HG03575 (cell line): ENCODE results near the gene KLHDC9.
"Not testable (repeated sequence)": the region's sequence is repeated elsewhere in the genome, so short reads cannot be mapped to it uniquely, and the experiment has no call there.

Source experiments
- ATAC-seq: cut with Tn5 transposase; IDR thresholded peaks from one replicate; pipeline ENCODE4 v1.9.1; 2021; ENCODE audit not compliant: unreplicated experiment, insufficient number of reproducible peaks, low FRiP score; ENCODE audit errors: extremely low read depth

The KLHDC9 gene

DNA sequence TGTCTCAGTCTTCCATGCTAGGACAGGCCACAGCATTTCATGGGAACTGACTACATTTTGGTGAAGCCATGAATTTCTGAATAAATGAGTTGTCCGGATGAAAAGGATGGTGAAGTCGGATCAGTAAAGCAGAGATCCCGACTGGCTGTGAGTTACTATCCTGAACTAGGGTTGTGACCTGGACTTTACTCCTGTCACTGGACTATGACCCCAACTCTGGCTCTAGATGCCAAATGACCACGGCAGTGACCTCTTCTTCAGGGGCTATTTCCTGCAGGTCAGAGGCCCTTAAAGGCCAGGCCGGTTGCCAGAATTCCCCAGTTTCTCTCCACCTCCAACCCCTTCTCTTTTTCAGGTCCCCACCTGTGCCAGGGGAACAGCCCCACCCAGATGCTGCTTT is 7.1 kb upstream of the KLHDC9 start:
- no peak for ATAC-seq

GRCh38 chr1:161091796-161092507 is 6.2 kb upstream of the KLHDC9 start:
- no peak for ATAC-seq

- no peak for ATAC-seq
Measured at GRCh38 chr1:161092621-161093028, 5.5 kb upstream of the KLHDC9 start.

DNA sequence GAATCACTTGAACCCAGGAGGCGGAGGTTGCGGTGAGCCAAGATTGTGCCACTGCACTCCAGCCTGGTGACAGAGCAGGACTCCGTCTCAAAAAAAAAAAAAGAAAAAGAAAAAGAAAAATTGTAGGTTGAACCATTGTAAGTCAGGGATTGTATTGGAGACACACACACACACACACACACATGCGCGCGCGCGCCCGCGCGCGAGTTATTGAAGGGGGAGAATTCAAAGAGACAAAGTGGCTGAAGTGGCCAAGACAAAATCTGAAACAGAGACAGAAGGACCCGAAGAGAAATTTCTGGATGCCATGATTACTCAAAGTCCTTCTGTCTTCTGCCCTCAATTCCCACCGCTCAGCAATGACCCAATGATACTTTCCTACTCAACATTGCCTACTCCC is 3.7 kb upstream of the KLHDC9 start:
- no peak for ATAC-seq

GRCh38 chr1:161095230-161095629 is 2.9 kb upstream of the KLHDC9 start:
- ATAC-seq = no peak

GRCh38 chr1:161096015-161096414 is 2.1 kb upstream of the KLHDC9 start:
- no peak for ATAC-seq

- ATAC-seq = no peak
Measured at GRCh38 chr1:161096530-161096929, 1.6 kb upstream of the KLHDC9 start.

GRCh38 chr1:161099090-161099802 is 1.1 kb downstream of the KLHDC9 start:
- no peak for ATAC-seq

- no peak for ATAC-seq
Measured at GRCh38 chr1:161100556-161100955, 2.4 kb downstream of the KLHDC9 start.

- no peak for ATAC-seq
Measured at GRCh38 chr1:161106431-161106830, 8.3 kb downstream of the KLHDC9 start.

- no peak for ATAC-seq
Measured at GRCh38 chr1:161111117-161111516, 13.0 kb downstream of the KLHDC9 start.

DNA sequence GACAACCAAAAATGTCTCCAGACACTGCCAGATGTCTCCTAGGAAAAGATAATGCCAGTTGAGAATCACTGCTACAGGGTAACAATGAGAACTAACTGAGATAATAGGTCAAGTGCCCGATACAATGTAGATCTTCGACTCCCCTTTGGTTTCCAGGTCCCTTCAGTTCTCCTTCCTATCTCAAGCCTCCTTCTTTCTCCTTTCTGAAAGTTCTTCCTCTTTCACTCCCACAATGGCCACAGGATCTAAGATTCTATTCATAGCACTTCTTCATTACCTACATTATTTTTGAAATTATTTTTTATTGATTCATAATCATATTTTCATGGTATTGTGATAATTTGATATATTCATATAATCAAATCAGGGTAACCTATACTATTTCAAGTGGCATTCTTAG is 13.4 kb downstream of the KLHDC9 start:
- no peak for ATAC-seq

GRCh38 chr1:161113915-161114314 is 15.8 kb downstream of the KLHDC9 start:
- ATAC-seq = no peak

DNA sequence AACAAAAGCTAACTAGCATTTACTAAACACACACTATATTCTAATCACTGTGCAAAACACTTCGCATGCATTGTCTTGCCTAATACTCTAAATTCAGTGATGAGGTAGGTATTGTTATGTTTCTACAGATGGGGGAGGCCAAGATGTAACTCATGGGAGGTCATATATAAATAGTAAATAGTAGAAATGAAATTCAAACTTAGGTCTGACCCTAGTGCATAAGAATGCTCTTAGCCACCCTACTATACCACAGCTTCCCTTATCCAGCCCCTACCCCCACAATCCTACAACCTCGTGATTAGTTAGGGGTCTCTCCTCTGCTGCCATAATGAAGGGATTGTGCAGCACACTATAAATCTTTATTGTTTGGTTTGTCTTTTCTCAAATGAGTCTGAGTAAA is 16.4 kb downstream of the KLHDC9 start:
- ATAC-seq = no peak

GRCh38 chr1:161115132-161115711 is 17.1 kb downstream of the KLHDC9 start:
- ATAC-seq = no peak

DNA sequence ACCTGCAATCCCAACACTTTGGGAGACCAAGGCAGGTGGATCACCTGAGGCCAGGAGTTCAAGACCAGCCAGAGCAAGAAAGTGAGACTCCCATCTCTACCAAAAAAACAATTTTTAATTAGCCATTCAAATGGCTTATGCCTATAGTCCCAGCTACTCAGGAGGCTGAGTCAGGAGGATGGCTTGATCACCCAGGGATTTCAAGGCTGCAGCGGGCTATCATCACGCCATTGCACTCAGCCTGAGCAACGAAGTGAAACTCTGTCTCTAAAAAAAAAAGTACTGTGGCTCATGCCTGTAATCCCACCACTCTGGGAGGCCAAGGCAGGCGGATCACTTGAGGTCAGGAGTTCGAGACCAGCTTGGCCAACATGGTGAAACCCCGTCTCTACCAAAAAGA is 17.8 kb downstream of the KLHDC9 start:
- not testable (repeated sequence) for ATAC-seq

DNA sequence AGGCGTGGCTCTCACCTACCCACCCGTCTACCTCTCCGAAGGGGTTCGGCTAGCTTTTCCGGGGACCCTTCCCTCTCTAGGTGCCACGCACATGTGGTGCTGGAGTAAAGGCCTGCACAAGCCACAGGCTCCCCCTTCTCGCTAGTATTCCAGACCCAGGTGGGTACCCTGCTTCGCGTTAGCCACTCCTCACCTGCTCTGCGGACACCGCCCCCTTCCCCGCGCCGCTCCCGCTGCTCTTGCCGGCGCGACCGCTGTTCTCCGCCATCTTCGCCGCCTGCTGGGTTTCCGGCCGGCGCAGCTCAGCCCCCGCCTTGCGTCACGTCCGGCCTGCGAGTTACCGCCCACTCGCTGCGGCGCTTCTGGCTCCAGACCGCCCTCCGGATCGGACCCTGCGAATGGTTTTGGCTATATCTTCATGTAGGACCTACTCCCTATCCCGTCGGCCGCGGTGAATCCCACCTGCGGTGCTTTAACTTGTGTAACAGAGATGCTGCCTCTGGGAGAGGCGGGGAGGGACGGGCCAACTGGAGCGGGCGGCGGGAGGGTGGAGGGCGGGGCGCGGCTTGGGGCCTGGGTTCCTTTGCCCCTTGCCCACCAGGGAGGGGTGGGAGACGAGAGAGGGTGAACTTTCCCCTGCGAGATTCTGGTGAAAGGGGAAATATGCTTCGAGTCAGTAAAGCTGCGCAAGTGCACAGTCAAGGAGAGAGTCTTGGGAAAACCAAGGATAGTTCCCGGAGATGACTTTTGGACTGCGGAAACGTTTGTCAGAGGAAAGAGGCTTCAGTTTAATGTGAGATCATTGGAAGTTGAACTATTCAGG is 19.8 kb downstream of the KLHDC9 start, which contains the start of the genes NIT1 and PFDN2:
NIT1 (plus strand) TSS at position 347 of the 823 bp plus-strand sequence; CDS start at position 419, 72 bp downstream.
PFDN2 (minus strand) TSS at position 279 of the 823 bp plus-strand sequence; CDS start at position 268, 11 bp downstream.
- ATAC-seq = no peak

GRCh38 chr1:161119092-161119903 is 21.1 kb downstream of the KLHDC9 start:
- no peak for ATAC-seq
